GM19351 (cell line): Measurements from ENCODE around the gene EFEMP1.
A peak's percentile ranks its signal among the peaks of the same experiment; 100 is the strongest.

Experiments used
- ATAC-seq: cut with Tn5 transposase; IDR thresholded peaks from one replicate; pipeline ENCODE4 v1.9.1; 2021; ENCODE audit warnings: mild to moderate bottlenecking, moderate library complexity; ENCODE audit not compliant: unreplicated experiment

EFEMP1 gene

DNA sequence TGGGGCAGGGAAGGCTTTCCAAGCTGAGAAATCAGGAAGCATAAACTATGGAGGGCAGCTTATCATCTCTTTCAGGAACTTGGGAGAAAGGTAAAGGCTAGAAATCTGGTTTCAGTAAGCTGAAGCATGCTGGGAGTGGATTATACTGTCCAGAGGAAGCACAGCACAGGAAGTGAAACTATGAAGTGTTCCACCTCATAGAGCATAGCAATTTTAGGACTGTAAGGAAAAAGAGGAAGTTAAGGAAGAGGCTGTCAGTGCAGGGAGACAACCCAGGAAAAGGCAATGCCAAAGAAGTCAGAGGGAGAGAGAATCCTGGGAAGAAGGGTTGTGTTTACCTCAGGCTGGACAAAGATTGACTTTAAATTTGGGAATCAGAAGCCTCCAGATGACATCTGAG lies 51.9 kb downstream of the EFEMP1 start:
- peak; percentile 35 for ATAC-seq

DNA sequence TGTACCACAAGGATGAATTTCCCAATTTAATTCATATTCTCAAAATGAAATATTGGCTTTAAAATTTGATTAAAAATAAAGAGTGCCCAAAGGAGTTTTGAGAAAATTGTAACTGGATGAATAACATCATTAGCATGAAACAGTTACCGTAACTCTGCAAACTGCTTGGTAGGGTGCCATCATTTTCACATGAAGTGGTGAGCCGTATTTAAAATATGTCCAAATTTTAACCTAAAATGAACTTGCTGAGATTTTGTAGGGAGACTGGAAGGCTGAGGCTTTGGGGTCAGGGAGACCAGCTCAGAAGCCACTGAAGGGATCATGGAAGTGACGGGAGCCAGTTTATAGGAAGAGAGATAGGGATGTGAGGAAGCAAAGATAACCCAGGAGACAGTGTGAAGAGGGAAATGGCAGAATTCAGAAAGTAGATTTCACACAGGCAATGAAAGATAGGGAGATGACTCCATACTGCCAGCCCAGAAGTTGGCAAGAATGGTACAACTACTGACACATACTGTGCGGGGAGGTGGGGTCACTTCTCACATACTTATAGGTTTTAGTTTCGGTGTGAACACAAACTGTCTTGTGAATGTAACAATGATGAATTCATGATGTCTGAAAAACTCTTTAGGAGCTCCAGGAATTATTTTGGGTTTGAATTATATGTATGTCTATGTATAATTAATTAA lies 53.8 kb downstream of the EFEMP1 start:
- ATAC-seq = no peak

DNA sequence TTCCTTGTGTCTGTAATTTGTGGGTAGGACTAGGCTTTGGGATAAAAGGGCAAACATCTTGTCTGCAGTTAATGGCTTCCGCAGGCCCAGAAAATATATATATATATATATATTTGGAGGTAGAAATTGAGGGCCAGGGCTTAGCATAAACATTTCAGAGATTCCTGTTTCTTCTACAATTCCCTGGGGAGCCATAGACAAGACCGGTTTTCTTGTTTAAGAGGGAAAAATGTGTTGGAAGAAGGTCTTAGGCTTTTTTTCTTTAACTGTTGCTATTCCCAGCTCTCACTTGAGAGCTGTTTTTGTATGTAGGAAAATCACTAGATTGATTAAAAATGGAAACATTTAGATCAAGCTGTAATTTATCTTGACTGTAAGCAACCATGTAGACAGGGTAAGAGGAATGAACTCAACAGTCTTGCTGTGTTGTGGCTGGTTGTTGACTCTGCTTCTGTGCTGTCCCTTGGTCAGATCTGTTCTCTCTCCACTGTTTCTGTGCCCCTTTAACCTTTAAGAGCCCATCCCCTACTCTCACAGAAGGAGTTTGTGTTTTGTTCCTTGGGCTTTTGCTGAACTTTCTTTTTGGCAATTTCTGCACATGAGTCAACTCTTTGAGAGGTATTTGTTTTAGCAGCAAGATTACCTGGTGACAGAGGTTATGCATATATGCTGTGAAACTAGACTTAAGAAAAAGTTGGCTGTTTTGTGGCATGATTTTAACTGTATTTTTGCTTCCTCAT lies 58.3 kb downstream of the EFEMP1 start:
- no peak for ATAC-seq

DNA sequence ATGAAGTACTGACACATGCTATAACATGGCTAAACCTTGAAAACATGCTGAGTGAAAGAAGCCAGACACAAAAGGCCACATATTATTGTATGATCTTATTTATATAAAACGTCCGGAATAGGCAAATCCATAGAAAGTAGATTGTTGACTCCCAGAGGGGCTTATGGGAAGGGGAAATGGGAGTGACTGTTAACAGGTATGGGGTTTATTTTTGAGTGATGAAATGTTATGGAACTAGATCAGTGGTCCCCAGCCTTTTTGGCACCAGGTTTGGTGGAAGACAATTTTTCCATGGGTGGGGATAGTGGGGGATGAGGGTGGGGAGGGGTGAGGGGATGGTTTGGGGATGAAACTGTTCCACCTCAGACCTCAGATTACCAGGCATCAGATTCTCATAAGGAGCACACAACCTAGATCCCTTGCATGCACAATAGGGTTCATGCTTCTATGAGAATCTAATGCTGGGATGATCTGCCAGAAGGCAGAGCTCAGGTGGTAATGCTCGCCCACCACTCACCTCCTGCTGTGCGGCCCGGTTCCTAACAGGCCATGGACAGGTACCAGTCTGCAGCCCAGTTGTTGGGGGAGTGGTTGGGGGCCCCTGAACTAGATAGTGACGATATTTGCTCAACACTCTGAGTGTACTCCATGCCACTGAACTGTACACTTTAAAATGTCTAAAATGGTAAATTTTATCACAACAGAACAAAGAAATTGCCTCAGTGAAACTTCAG lies 59.1 kb downstream of the EFEMP1 start:
- no peak for ATAC-seq

DNA sequence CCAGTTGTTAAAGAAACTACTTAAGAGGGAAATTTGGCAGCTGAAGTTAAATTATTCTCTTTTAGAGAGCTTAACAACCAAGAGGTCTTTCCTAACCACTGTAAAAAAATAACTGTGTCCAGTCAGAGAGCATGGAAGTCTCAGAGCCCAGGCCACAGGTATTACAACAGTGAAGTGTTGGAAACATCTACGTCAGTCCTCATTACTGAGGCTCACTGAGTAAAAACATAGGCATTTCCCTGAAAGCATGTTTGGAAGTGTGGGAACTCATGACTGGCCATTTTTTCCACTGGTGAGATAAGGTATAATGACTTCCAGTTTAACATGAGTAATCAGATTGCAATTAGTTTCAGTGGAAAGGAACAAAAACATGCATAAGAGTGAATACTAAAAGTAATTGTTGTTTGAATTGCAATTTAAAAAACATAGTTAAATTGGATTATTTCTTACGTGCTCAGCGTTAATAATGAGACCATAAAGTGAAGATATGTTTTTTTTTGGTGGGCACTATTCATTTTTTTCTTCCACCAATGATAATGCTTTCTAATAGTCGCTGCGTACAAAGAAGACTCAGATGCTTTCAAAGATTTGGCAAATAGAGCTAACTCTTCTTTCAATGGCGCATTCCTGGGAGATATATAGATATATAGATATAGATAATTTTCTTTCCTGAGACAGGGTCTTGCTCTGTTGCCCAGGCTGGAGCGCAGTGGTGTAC lies 60.8 kb downstream of the EFEMP1 start:
- ATAC-seq = no peak

DNA sequence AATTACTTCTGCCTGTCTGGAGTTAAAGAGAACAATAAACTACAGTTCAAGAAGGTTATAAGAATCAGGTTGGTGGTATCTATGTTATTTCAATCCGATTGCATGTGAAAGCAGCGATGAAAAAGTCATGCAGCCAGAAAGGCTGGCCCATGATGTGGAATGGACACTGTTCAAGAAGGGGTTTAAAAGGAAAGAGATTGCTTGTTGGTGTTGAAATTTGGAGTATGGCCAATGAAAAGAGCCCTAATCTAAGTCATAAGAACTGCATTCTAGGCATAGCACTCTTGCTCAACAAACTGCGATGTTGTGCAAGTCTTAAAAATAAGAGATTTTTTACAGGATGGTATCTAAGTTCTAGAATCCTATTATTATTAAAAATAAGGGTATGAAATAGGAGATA lies 61.3 kb downstream of the EFEMP1 start:
- ATAC-seq = no peak

DNA sequence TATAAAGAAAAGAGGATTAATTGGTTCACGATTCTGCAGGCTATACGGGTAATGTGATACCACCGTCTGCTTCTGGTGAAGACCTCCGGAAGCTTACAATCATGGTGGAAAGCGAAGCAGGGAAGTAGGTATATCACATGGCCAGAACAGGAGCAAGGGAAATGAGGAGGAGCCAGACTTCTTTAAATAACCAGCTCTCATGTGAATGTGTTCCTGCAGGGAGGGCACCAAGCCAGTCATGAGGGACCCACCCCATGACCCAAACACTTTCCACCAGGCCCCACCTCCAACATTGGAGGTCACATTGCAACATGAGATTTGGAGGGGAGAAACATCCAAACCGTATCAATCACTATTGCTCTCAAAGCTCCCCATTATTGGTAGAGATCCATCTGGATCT lies 61.8 kb downstream of the EFEMP1 start:
- no peak for ATAC-seq

DNA sequence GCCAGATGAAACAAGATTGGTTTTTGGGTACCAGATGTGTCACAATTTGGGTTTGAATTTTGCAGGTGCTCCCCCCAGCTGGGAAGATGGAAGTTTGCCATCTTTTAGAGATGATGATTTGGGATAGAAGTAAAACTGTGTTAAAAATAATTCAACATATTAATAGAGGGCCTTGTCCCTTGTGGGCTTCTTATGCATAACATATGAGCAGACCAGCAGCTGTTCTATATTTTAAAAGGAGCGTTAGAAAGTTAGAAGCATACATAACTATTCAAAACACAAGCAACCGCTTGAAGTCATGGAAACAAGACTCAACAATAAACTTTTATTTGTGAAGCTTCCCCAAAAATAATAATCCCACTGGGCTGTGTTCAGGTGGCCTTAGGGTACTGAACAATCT lies 62.8 kb downstream of the EFEMP1 start:
- no peak for ATAC-seq

DNA sequence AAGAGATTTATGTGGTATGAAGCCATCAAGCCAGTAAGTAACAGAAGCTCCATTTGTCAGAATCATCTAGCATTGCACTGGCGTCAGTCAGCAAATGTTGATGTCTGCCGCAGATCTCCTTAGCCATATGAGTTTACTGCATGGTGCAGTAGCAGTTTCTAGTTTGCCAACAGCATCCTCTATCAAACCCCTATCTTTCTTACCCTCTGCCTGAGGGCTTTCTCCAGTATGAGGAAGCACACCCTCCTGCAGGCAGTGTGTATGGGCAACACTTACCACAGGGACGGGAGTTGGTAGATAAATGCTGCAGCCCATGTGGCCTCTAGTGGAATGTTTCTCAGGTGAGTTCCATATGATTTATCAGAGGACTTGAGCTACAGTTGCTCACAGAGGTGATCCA lies 63.7 kb downstream of the EFEMP1 start:
- ATAC-seq = no peak

DNA sequence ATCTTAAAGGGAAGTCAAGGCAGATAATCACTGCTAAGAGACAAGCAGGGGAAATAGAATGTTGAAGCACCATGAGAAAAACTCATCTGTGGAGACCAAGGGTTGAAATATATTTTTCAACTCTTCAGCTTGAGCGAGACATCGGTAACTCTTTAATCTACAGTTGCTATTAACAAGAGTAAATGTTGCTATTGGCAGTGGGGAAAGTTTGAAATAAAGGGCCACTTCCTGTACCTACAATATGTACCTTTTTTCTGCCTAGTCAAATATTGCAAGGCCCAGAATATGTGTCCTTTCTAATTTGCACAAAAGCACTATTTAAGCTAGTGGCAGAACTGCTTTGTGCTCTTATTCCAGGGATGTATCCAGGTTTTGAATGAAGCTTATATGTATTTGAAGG lies 65.8 kb downstream of the EFEMP1 start:
- no peak for ATAC-seq

DNA sequence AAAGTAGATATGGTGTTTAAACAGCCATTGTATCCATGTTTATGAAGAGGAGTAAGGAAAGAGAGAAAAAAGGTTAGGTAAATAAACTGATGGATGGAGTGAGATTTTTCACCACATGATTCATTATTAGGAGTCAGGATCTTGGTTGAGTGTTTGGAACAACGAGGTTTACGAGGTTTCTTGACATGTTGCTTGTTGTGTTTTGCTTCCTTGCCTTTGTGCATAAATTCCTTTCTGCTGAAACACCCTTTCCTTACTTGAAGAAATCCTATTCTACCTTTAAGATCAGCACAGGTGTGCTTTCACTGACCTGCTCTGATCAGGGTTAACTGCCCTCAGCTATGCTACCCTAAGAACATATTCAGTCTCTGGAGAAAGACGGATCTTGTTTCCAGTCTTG lies 66.6 kb downstream of the EFEMP1 start:
- no peak for ATAC-seq

DNA sequence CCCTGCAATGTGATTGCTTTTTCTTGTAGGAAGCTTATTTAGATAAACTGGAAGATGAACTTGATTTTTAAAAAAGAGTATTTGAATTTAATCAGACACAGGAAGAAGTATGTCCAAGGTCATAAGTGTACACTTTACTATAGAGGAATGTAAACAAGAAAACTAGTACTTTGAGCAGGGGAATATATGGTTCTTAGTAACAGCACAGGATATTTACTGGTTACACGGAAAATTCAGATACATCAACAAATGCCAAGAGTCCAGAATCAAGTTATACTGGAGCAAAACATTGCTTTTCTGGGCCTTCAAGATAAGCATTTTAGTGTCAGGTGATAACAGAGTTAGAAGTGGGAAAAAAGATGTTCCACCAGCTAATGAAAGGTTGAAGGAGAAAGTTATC lies 75.5 kb downstream of the EFEMP1 start:
- ATAC-seq = no peak

DNA sequence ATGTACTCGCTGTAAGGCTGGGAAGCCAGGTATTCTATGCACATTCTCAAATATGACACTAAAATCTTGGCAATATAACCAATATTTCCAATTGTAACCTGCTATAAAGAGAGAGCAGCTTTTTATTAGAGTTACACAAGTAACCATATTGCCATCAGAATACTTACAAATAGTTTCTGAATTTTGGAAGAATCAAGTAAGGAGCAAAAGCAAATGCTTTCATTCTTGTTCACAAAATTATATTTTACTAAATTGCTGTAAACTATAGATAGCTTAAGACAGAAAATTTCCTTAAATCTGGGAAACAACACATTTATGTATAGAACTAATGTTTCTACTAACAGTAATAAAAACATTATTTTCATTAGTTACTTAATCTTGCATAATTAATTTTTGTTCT lies 77.2 kb downstream of the EFEMP1 start:
- no peak for ATAC-seq

DNA sequence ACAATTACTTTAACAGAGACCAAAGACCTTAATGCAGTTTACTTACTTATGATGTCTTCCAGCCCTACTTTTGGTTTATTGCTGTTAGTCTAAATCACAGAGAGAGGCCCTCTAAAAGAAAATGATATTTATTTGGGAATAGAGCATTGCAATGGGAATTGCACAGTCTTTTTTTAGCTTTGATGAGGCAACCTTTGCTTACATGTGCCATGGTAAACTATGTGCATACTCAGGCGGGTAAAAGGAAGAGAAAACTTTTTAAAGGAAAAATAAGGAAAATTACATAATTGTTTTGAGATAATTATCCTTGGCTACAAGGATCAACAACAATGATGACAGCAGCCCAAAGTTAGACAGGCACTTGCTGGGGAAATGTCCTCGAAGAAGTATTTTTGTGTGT lies 78.6 kb downstream of the EFEMP1 start:
- no peak for ATAC-seq

DNA sequence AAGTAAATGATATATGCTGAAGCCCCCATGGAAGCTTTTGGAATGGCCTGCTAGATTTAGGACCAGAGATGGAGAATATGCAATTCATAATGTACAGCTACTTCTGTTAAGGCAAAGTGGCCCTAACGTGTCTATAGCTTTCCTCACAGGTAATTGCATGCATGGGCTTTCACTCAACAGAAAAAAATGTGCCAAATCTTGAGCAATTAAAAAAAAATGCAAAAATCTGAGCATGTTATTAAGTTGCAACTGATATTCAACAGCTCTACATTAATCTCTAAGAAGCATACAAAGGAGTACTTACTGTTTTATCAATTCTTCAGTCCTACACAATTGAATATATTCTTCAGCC lies 79.6 kb downstream of the EFEMP1 start:
- ATAC-seq = no peak

DNA sequence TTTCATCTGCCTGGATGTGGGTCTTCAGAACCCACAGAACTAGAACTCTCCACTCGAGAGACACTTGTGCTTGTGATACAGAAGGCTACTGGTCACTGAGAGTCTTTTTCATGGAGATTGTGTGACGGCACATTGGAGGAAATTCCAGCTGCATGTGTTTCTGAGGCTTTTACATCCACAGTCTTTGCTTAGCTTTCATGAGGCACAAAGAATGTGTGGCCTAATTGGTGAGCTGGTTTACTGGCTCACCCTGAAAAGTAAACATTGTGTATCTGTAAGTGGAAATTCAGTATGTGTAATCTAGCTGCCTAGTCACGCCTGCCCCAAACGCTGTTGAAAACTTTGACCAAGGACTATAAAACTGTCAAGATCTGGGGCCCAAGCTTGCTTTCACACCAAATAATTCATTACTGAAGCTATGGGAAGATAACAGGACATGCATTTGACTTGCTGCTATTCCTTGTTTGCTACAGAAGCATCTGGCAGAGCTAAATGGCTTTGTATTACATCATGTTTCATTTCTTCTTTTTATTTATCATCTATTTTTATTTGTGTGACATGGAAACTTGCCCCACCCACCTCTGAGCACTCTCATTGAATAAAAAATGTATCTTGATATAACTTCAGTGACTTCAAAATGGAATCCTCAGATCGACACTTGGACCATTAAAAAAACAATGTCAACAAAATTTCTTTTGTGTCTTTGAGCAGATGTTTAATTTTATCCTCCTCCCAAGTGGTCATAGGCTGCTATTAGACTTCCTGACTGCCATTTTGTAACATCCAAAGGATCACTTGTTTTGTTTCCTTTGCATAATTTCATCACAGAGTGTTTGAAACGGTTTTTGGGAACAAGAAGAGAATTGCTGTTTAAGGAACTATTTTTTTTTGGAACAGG lies 80.2 kb downstream of the EFEMP1 start:
- ATAC-seq = no peak

DNA sequence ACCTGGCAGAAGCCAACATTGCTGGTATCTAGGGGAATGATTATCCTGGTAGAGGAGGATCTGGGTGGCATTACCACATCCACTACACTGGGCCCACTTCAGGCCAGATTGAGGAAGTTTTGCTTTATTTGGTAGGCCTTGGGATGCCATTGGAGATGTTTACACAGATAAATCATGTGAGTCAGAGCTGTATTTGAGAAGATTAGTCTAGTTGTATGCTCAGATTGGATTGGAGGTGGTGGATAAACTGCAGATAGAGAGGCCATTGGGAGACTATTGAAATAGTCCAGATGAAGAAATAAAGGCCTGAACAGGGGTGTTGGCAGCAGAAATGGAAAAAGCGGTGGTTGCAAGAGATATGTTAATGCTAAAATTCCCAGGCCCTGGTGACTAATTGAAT lies 81.5 kb downstream of the EFEMP1 start:
- no peak for ATAC-seq

DNA sequence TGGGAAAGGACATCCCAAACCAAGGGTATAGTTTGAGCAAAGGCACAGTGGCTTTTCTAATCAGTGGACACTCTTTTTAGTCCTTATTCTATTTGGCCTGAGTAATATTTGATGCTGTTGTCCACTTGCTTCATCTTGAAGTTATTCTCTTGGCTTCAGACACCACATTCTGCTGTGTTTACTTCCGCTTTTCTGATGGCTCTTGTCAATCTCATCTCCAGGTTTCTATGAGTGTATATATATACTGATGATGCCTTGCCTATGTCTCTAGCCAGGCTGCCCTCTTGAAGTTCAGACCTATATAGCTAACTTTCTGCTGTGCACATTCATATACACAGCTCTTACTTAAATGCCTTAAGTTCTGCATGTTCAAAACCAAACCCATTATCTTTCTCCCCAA lies 83.1 kb downstream of the EFEMP1 start:
- ATAC-seq = no peak

DNA sequence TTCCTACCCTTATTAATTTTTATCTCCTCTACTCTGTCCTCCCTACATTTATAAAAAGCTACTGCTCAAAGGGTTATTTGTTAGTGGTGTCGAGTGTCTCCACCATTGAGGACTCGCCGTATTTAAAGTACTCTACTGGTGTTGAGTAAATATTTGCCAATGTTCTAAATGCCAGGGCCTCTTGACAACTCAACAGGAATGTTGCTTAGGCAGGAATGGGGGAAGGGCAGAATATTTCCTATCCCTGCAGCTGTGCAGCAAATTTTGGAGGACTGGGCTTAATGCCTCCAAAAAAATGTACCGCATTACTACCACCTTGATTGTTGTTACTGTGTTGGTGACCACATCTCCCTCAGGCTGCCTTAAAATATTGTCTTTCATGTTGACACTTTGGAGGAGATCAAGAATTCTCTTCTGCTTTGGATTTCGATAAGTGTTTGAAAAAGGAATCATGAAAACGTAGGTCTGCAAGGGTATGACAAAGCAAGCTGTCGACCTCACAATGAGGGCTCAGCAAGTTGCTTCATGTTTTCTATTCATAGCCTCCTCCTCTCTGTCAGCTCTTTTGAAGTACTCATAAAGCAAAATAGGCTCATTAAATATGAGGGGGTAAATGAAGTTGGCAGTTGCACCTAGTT lies 84.3 kb downstream of the EFEMP1 start:
- no peak for ATAC-seq

DNA sequence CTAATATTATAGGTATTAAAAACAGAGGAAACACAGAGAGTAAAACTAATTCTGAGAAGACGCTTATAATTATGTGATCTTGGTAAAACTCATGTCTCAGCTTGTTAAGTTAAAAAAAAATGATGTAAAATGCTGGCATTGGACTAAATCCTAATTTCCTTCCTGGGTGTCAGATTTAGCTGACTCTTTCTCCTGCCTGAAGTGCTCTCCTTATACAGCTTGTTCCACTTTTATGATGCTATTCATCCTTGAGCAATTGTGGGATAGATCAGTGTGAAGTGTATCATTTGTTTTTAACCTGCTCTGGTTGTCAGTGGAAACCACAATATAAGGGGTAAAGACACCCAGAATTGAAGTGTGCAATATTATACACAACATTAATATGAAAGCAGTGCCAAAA lies 84.9 kb downstream of the EFEMP1 start:
- no peak for ATAC-seq
